ENCODE measurements around the gene HAUS8. TPM values are rescaled to one million over a fixed set of nuclear protein-coding genes. Genes with fewer than 3 reads are reported as not detected.

The HAUS8 gene
- polyA plus RNA-seq, 3 donors = 2.5 to 9.3 (median 4.4) TPM

GRCh38 chr19:17092696-17093095 lies 17.4 kb upstream of the HAUS8 start:
- no peak for DNase-seq
- H3K9ac ChIP-seq (ENCODE audit: insufficient read depth, low read length, poor library complexity, severe bottlenecking) = no peak overlapping the region
- H4K20me1 ChIP-seq (ENCODE audit: insufficient read depth, low read length) = peaks cover 61% of the 10 kb centered on the region
- no peaks in the 10 kb centered on the region for H3K9me3 ChIP-seq (replicated peaks in 1 of 2; ENCODE audit: control insufficient read depth in 1 of 2, insufficient read depth in 1 of 2, low read length in 2 of 2)
- intact Hi-C loops (cut with micrococcal nuclease) = loop anchor here in 1 of 2 donors (5.0 kb wide), 1 partner anchor 45 kb away; no protein-coding TSS in a partner anchor
- Mint-ChIP-seq H3K4me1 (peaks cover 79% of the 10 kb centered on the region), H3K27ac (peak overlapping the region in 4 of 7 donors; percentile 3 to 100 (median 82)), H3K27me3 (ENCODE audit: low read depth in 3 of 3) (peaks cover 0 to 4% (median 0%) of the 10 kb centered on the region in 3 donors), H3K4me3 (no peak overlapping the region), H3K36me3 (peaks cover 49 to 54% of the 10 kb centered on the region in 2 donors), H3K9me3 (peaks cover 0 to 3% (median 0%) of the 10 kb centered on the region in 7 donors)
- H3K79me2 ChIP-seq (ENCODE audit: insufficient read depth, low read length) = peaks cover 98% of the 10 kb centered on the region
- WGBS (ENCODE audit: insufficient coverage) = 89% methylated on average over 2 of the region's 2 CpGs
- H3K27me3 ChIP-seq (ENCODE audit: control insufficient read depth in 2 of 2, insufficient read depth in 2 of 2, low read length in 2 of 2) = no peaks in the 10 kb centered on the region
- H3K36me3 ChIP-seq (replicated peaks in 1 of 2; ENCODE audit: control insufficient read depth in 1 of 2, insufficient read depth in 2 of 2, low read length in 2 of 2) = peaks cover 3 to 8% of the 10 kb centered on the region in 2 donors
- H3K4me2 ChIP-seq (replicated peaks; ENCODE audit: extremely low read depth, low read length, poor library complexity, severe bottlenecking) = no peak overlapping the region
- no peak overlapping the region for H2AFZ ChIP-seq (ENCODE audit: insufficient read depth, low read depth, low read length, poor library complexity, severe bottlenecking)
- no peak for TF ChIP-seq CTCF (IDR thresholded peaks at IDR 0.05)
- H3K4me3 ChIP-seq (replicated peaks in 1 of 3; ENCODE audit: low read depth in 2 of 3, low read length in 3 of 3) = no peak overlapping the region
- peaks cover 76 to 96% of the 10 kb centered on the region in 2 donors for H3K4me1 ChIP-seq (ENCODE audit: control insufficient read depth in 1 of 2, insufficient read depth in 2 of 2, low read length in 2 of 2)
- H3K27ac ChIP-seq (ENCODE audit: low read depth in 1 of 2, low read length in 2 of 2) = peak overlapping the region; percentile 96 to 100

- peak overlapping the region; percentile 96 to 100 (median 99) for H3K27ac Mint-ChIP-seq
- peak overlapping the region; percentile 67 to 76 for H3K4me3 Mint-ChIP-seq
- H3K36me3 Mint-ChIP-seq = peaks cover 51 to 62% of the 10 kb centered on the region in 2 donors
- Histone ChIP-seq H3K4me2 (replicated peaks; ENCODE audit: extremely low read depth, low read length, poor library complexity, severe bottlenecking) (peak overlapping the region; percentile 81), H3K4me3 (replicated peaks in 1 of 3; ENCODE audit: low read depth in 2 of 3, low read length in 3 of 3) (peak overlapping the region in 2 of 3 experiments; percentile 31 to 66), H3K36me3 (replicated peaks in 1 of 2; ENCODE audit: control insufficient read depth in 1 of 2, insufficient read depth in 2 of 2, low read length in 2 of 2) (peaks cover 9 to 17% of the 10 kb centered on the region in 2 donors), H3K9me3 (replicated peaks in 1 of 2; ENCODE audit: control insufficient read depth in 1 of 2, insufficient read depth in 1 of 2, low read length in 2 of 2) (no peaks in the 10 kb centered on the region), H3K9ac (ENCODE audit: insufficient read depth, low read length, poor library complexity, severe bottlenecking) (peak overlapping the region; percentile 85), H4K20me1 (ENCODE audit: insufficient read depth, low read length) (peaks cover 61% of the 10 kb centered on the region), H3K4me1 (ENCODE audit: control insufficient read depth in 1 of 2, insufficient read depth in 2 of 2, low read length in 2 of 2) (peaks cover 67 to 87% of the 10 kb centered on the region in 2 donors), H3K27ac (ENCODE audit: low read depth in 1 of 2, low read length in 2 of 2) (peak overlapping the region; percentile 96 to 100), H2AFZ (ENCODE audit: insufficient read depth, low read depth, low read length, poor library complexity, severe bottlenecking) (no peak overlapping the region), H3K27me3 (ENCODE audit: control insufficient read depth in 2 of 2, insufficient read depth in 2 of 2, low read length in 2 of 2) (no peaks in the 10 kb centered on the region), H3K79me2 (ENCODE audit: insufficient read depth, low read length) (peaks cover 98% of the 10 kb centered on the region)
- 7% methylated on average over 14 of the region's 15 CpGs for WGBS (ENCODE audit: insufficient coverage)
- TF ChIP-seq CTCF (IDR thresholded peaks at IDR 0.05) = no peak
- H3K27me3 Mint-ChIP-seq (ENCODE audit: low read depth in 3 of 3) = peaks cover 0 to 6% (median 0%) of the 10 kb centered on the region in 3 donors
- H3K4me1 Mint-ChIP-seq = peaks cover 79% of the 10 kb centered on the region
- peak; percentile 83 to 92 (median 87) for DNase-seq
- peaks cover 0 to 3% (median 0%) of the 10 kb centered on the region in 7 donors for H3K9me3 Mint-ChIP-seq
- intact Hi-C loops (cut with micrococcal nuclease) = loop anchor here in 1 of 2 donors (2.0 to 5.0 kb wide), 2 partner anchors 15 to 45 kb away; no protein-coding TSS in a partner anchor
These were observed 16.6 kb upstream of the HAUS8 start for GRCh38 chr19:17091758-17092333.
